ENCODE data around the gene B4GALT1.

B4GALT1 gene

GRCh38 chr9:33159777-33160127 is 7.4 kb downstream of the B4GALT1 start:
- peaks cover 0 to 11% (median 0%) of the 10 kb centered on the region in 11 experiments; a peak in 7 of 22 replicates for H3K9me3 ChIP-seq (replicated peaks in 1 of 11)
- peaks cover 88 to 100% (median 100%) of the 10 kb centered on the region in 10 experiments for H3K4me1 ChIP-seq
- peak overlapping the region; percentile 90 to 100 (median 96) for H3K4me2 ChIP-seq
- peak overlapping the region in 9 of 10 experiments; percentile 22 to 98 (median 43); a peak in 16 of 20 replicates for H3K4me3 ChIP-seq
- H3K9ac ChIP-seq = peak overlapping the region; percentile 71 to 99 (median 79)
- no peaks in the 10 kb centered on the region for H3K27me3 ChIP-seq
- H4K20me1 ChIP-seq = peaks cover 24 to 58% (median 35%) of the 10 kb centered on the region in 11 experiments; a peak in 20 of 22 replicates
- peak in 1 of 11 experiments; percentile 21; a peak in 1 of 22 replicates for TF ChIP-seq Cebpa-rat (IDR thresholded peaks at IDR 0.05)
- peaks cover 0 to 10% (median 0%) of the 10 kb centered on the region in 11 experiments; a peak in 3 of 22 replicates for H3K36me3 ChIP-seq
- H3K27ac ChIP-seq = peak overlapping the region; percentile 84 to 100 (median 91)

DNA sequence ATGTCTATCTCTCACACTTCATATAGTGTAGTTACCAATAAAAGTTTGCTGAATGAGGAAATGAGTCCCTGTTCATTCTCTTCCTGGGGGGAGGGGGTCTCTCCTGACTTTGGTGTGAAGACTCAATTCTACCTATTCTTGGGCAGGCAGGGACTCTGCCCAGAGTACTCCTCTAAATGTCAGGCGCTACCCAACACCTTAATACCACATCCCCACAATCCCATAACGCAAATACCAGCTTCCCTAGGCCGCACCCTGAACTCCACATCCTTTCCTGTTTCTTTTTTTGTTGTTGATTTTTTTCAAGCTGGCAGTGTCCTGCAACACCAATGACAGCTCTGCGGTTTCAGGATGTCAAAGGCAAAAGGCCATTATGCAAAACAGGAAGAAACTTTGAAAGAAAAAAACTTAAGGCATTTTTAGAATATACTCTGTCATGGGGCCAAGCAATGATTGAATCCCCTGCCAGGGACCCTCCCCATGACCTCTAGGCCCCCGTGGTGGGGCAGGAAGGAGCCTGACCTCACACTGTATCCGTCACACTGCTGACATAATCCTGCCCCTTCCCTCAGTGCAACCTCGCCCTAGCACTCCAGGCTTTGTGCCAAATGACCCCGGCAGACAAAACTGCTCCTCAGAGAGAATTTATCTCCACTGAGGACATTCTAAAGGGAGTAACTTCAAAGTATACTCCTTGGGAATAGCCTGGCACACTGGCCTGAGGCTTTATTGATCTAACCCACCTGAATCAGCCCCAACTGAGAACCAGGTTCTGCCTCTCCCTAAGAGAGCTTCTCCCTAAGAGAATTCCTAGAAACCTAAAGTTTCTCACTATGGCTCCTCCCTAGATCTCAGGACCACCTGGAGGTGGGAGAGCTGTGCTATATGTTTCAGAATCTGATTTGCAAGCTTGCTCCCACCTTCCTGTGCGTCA is 8.0 kb downstream of the B4GALT1 start:
- peaks cover 0 to 18% (median 0%) of the 10 kb centered on the region in 11 experiments; a peak in 7 of 22 replicates for H3K9me3 ChIP-seq (replicated peaks in 1 of 11)
- H3K4me2 ChIP-seq = peak overlapping the region; percentile 89 to 98 (median 96)
- H3K36me3 ChIP-seq = peaks cover 0 to 15% (median 0%) of the 10 kb centered on the region in 11 experiments; a peak in 3 of 22 replicates
- no peaks in the 10 kb centered on the region for H3K27me3 ChIP-seq
- peak overlapping the region; percentile 84 to 100 (median 91) for H3K27ac ChIP-seq
- H3K9ac ChIP-seq = peak overlapping the region; percentile 71 to 97 (median 79)
- H4K20me1 ChIP-seq = peaks cover 24 to 52% (median 29%) of the 10 kb centered on the region in 11 experiments; a peak in 20 of 22 replicates
- H3K4me3 ChIP-seq = peak overlapping the region; percentile 24 to 98 (median 43); a peak in 19 of 20 replicates
- peaks cover 93 to 100% (median 100%) of the 10 kb centered on the region in 10 experiments for H3K4me1 ChIP-seq
- peak in 4 of 11 experiments; percentile 31 to 73 (median 46); a peak in 8 of 22 replicates for TF ChIP-seq Cebpa-rat (IDR thresholded peaks at IDR 0.05)

- H3K4me1 ChIP-seq = peaks cover 89 to 98% (median 96%) of the 10 kb centered on the region in 10 experiments
- H3K9ac ChIP-seq = peak overlapping the region; percentile 71 to 97 (median 79)
Measured at GRCh38 chr9:33157960-33158842, 8.9 kb downstream of the B4GALT1 start.

DNA sequence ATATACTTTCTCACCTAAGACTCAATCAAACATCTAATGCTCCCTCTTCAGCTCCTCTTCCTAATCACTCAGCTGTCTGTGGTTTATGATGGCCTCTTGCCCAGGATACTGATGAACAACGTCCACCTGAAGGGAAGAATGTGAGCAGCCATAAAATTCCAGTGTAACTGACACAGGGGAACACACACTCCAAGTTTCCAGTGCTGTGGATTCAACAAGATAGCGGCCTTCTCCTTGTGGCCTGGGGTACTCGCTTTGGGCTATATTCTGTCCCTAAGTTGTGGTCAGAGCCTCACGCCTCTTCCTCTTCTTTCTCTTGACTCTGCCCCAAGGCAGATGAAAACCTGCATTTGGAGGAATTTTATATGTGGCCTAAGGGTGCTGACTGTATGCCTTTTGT is 11.7 kb downstream of the B4GALT1 start:
- Histone ChIP-seq H3K4me2 (peak overlapping the region; percentile 49 to 98 (median 92)), H3K9me3 (replicated peaks in 1 of 11) (peaks cover 0 to 28% (median 0%) of the 10 kb centered on the region in 11 experiments; a peak in 7 of 22 replicates), H3K27me3 (no peaks in the 10 kb centered on the region), H3K9ac (peak overlapping the region in 3 of 11 experiments; percentile 56 to 72 (median 70); a peak in 4 of 22 replicates), H3K27ac (peak overlapping the region; percentile 5 to 100 (median 77); a peak in 17 of 22 replicates), H3K4me3 (peak overlapping the region in 2 of 10 experiments; percentile 12 to 21; a peak in 2 of 20 replicates), H3K4me1 (peaks cover 89 to 97% (median 96%) of the 10 kb centered on the region in 10 experiments), H3K36me3 (peaks cover 0 to 15% (median 0%) of the 10 kb centered on the region in 11 experiments; a peak in 3 of 22 replicates), H4K20me1 (peaks cover 0 to 45% (median 7%) of the 10 kb centered on the region in 11 experiments; a peak in 10 of 22 replicates)
- TF ChIP-seq Cebpa-rat (IDR thresholded peaks at IDR 0.05) = no peak

More at GRCh38 chr9:33157960-33158842, 8.9 kb downstream of the B4GALT1 start:
- peak overlapping the region; percentile 84 to 100 (median 91) for H3K27ac ChIP-seq
- no peaks in the 10 kb centered on the region for H3K27me3 ChIP-seq
- no peak for TF ChIP-seq Cebpa-rat (IDR thresholded peaks at IDR 0.05)
- peak overlapping the region; percentile 89 to 98 (median 96) for H3K4me2 ChIP-seq
- H3K4me3 ChIP-seq = peak overlapping the region in 9 of 10 experiments; percentile 24 to 98 (median 43); a peak in 17 of 20 replicates
- peaks cover 0 to 15% (median 0%) of the 10 kb centered on the region in 11 experiments; a peak in 3 of 22 replicates for H3K36me3 ChIP-seq
- peaks cover 14 to 43% (median 21%) of the 10 kb centered on the region in 11 experiments; a peak in 19 of 22 replicates for H4K20me1 ChIP-seq
- peaks cover 0 to 21% (median 0%) of the 10 kb centered on the region in 11 experiments; a peak in 7 of 22 replicates for H3K9me3 ChIP-seq (replicated peaks in 1 of 11)

DNA sequence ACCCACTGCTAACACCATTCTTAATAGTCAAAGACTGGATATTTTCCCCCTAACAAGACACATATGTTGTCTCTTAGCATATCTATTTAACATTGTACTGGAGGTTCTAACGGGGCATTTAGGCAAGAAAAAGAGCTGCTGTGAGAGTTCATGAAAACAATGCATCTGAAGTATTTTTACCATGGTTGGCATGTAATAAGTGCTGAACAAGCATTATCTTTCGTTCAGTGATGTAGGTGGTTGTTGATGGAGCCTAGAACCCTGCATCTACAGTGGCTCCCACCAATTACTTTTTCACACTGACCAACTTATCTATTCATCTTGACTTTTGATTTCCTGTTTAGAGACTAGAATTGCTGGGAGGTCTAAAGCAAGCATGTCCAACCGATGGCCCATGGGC is 12.8 kb downstream of the B4GALT1 start:
- Histone ChIP-seq H3K27ac (peak overlapping the region; percentile 34 to 100 (median 77); a peak in 20 of 22 replicates), H3K4me2 (peak overlapping the region; percentile 49 to 98 (median 92)), H3K4me1 (peaks cover 81 to 94% (median 88%) of the 10 kb centered on the region in 10 experiments)

DNA sequence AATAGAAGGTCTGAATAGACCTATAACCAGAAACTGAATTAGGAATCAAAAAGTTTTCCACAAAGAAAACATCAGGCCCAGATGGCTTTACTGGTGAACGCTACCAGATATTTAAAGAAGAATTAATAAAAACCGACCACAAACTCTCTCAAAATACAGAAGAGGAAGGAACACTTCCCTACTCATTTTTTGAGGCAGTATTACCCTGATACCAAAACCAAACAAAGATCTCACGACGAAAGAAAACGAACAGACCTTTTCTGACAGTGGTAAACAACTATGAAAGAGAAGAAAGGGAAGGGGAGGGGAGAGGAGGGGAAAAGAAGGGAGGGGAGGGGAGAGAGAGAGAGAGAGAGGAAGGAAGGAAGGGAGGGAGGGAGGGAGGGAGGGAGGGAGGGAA is 13.5 kb downstream of the B4GALT1 start:
- H3K36me3 ChIP-seq = peaks cover 0 to 15% (median 0%) of the 10 kb centered on the region in 11 experiments; a peak in 3 of 22 replicates
- no peaks in the 10 kb centered on the region for H3K27me3 ChIP-seq
- peak overlapping the region; percentile 51 to 98 (median 72); a peak in 21 of 22 replicates for H3K4me2 ChIP-seq
- H3K9ac ChIP-seq = peak overlapping the region in 9 of 11 experiments; percentile 28 to 67 (median 55); a peak in 15 of 22 replicates
- H3K9me3 ChIP-seq (replicated peaks in 1 of 11) = peaks cover 0 to 28% (median 0%) of the 10 kb centered on the region in 11 experiments; a peak in 7 of 22 replicates
- peaks cover 76 to 95% (median 82%) of the 10 kb centered on the region in 10 experiments for H3K4me1 ChIP-seq
- H4K20me1 ChIP-seq = peaks cover 0 to 63% (median 6%) of the 10 kb centered on the region in 11 experiments; a peak in 10 of 22 replicates
- peak overlapping the region; percentile 28 to 100 (median 75); a peak in 20 of 22 replicates for H3K27ac ChIP-seq
- H3K4me3 ChIP-seq = peak overlapping the region in 5 of 10 experiments; percentile 5 to 36 (median 24); a peak in 9 of 20 replicates
- no peak for TF ChIP-seq Cebpa-rat (IDR thresholded peaks at IDR 0.05)

More for the DNA sequence above, 12.8 kb downstream of the B4GALT1 start:
- H3K9me3 ChIP-seq (replicated peaks in 1 of 11) = peaks cover 0 to 28% (median 0%) of the 10 kb centered on the region in 11 experiments; a peak in 7 of 22 replicates
- peaks cover 0 to 56% (median 7%) of the 10 kb centered on the region in 11 experiments; a peak in 11 of 22 replicates for H4K20me1 ChIP-seq
- H3K36me3 ChIP-seq = peaks cover 0 to 15% (median 0%) of the 10 kb centered on the region in 11 experiments; a peak in 3 of 22 replicates
- H3K9ac ChIP-seq = peak overlapping the region in 7 of 11 experiments; percentile 1 to 56 (median 34); a peak in 9 of 22 replicates
- peak overlapping the region in 2 of 10 experiments; percentile 23 to 35; a peak in 4 of 20 replicates for H3K4me3 ChIP-seq
- no peaks in the 10 kb centered on the region for H3K27me3 ChIP-seq
- no peak for TF ChIP-seq Cebpa-rat (IDR thresholded peaks at IDR 0.05)

GRCh38 chr9:33153001-33153400 is 14.1 kb downstream of the B4GALT1 start:
- Histone ChIP-seq H4K20me1 (peaks cover 0 to 69% (median 5%) of the 10 kb centered on the region in 11 experiments; a peak in 11 of 22 replicates), H3K4me3 (peak overlapping the region in 4 of 10 experiments; percentile 5 to 33 (median 21); a peak in 7 of 20 replicates), H3K4me1 (peaks cover 70 to 95% (median 80%) of the 10 kb centered on the region in 10 experiments), H3K9ac (peak overlapping the region in 9 of 11 experiments; percentile 28 to 67 (median 55); a peak in 15 of 22 replicates), H3K27me3 (no peaks in the 10 kb centered on the region), H3K9me3 (replicated peaks in 1 of 11) (peaks cover 0 to 28% (median 0%) of the 10 kb centered on the region in 11 experiments; a peak in 7 of 22 replicates), H3K4me2 (peak overlapping the region; percentile 51 to 92 (median 72)), H3K27ac (peak overlapping the region; percentile 55 to 100 (median 74); a peak in 20 of 22 replicates), H3K36me3 (peaks cover 0 to 19% (median 0%) of the 10 kb centered on the region in 11 experiments; a peak in 4 of 22 replicates)
- no peak for TF ChIP-seq Cebpa-rat (IDR thresholded peaks at IDR 0.05)
